ENCODE results near the gene AQR. TPM values are rescaled to one million over a fixed set of nuclear protein-coding genes. Genes with fewer than 3 reads are reported as not detected.

The AQR gene
- total and polyA plus RNA-seq, 2 of the 8 experiments (the other 6 are each of a cell fraction or from before 2014, with no cell fraction given), result 34.5 to 57.6 TPM

GRCh38 chr15:34869110-34869509 is 100.4 kb downstream of the AQR start (continued):
- TF ChIP-seq SIN3A (conservative IDR thresholded peaks at IDR 0.05 in 1 of 2, IDR thresholded peaks at IDR 0.05 in 1 of 2; ENCODE audit: low read depth in 1 of 2, low read length in 2 of 2), result no peak
